ENCODE measurements around the gene SLC11A1.

The SLC11A1 gene

GRCh38 chr2:218381916-218382366 is at the start of gene SLC11A1:
SLC11A1 (plus strand) TSS chr2:218382273; CDS start chr2:218382369, 96 bp downstream.
- no peak for DNase-seq (ENCODE audit: low spot score)
- no peaks in the 10 kb centered on the region for H3K36me3 Mint-ChIP-seq (ENCODE audit: low read depth)
- no peak within 1 kb of the TSS for H3K4me3 Mint-ChIP-seq
- no peak within 1 kb of the TSS for H3K27ac Mint-ChIP-seq
- no peaks in the 10 kb centered on the region for H3K9me3 Mint-ChIP-seq
- H3K4me1 Mint-ChIP-seq (ENCODE audit: low read depth) = peaks cover 2% of the 10 kb centered on the region
- peaks cover 10% of the 10 kb centered on the region for H3K27me3 Mint-ChIP-seq (ENCODE audit: low read depth)

GRCh38 chr2:218332288-218332687 is 49.8 kb upstream of the SLC11A1 start:
- H3K4me3 Mint-ChIP-seq = no peak overlapping the region
- no peak for DNase-seq (ENCODE audit: low spot score)
- no peaks in the 10 kb centered on the region for H3K9me3 Mint-ChIP-seq
- H3K36me3 Mint-ChIP-seq (ENCODE audit: low read depth) = no peaks in the 10 kb centered on the region
- H3K27me3 Mint-ChIP-seq (ENCODE audit: low read depth) = no peaks in the 10 kb centered on the region
- no peaks in the 10 kb centered on the region for H3K4me1 Mint-ChIP-seq (ENCODE audit: low read depth)
- H3K27ac Mint-ChIP-seq = no peak overlapping the region

GRCh38 chr2:218332920-218333645 is 49.0 kb upstream of the SLC11A1 start:
- H3K4me1 Mint-ChIP-seq (ENCODE audit: low read depth) = no peaks in the 10 kb centered on the region
- no peak overlapping the region for H3K27ac Mint-ChIP-seq
- DNase-seq (ENCODE audit: low spot score) = no peak
- H3K27me3 Mint-ChIP-seq (ENCODE audit: low read depth) = no peaks in the 10 kb centered on the region
- H3K36me3 Mint-ChIP-seq (ENCODE audit: low read depth) = no peaks in the 10 kb centered on the region
- no peaks in the 10 kb centered on the region for H3K9me3 Mint-ChIP-seq
- no peak overlapping the region for H3K4me3 Mint-ChIP-seq

GRCh38 chr2:218334531-218334930 is 47.5 kb upstream of the SLC11A1 start:
- Mint-ChIP-seq H3K36me3 (ENCODE audit: low read depth) (no peaks in the 10 kb centered on the region), H3K27me3 (ENCODE audit: low read depth) (no peaks in the 10 kb centered on the region), H3K4me3 (no peak overlapping the region), H3K4me1 (ENCODE audit: low read depth) (no peaks in the 10 kb centered on the region), H3K27ac (no peak overlapping the region), H3K9me3 (no peaks in the 10 kb centered on the region)
- DNase-seq (ENCODE audit: low spot score) = no peak

- no peaks in the 10 kb centered on the region for H3K27me3 Mint-ChIP-seq (ENCODE audit: low read depth)
- no peak overlapping the region for H3K27ac Mint-ChIP-seq
- no peaks in the 10 kb centered on the region for H3K9me3 Mint-ChIP-seq
- H3K36me3 Mint-ChIP-seq (ENCODE audit: low read depth) = no peaks in the 10 kb centered on the region
- no peak for DNase-seq (ENCODE audit: low spot score)
- no peak overlapping the region for H3K4me3 Mint-ChIP-seq
- H3K4me1 Mint-ChIP-seq (ENCODE audit: low read depth) = no peaks in the 10 kb centered on the region
Measured at GRCh38 chr2:218340656-218341055, 41.4 kb upstream of the SLC11A1 start.

- H3K36me3 Mint-ChIP-seq (ENCODE audit: low read depth) = no peaks in the 10 kb centered on the region
- H3K27me3 Mint-ChIP-seq (ENCODE audit: low read depth) = no peaks in the 10 kb centered on the region
- H3K27ac Mint-ChIP-seq = no peak overlapping the region
- no peak for DNase-seq (ENCODE audit: low spot score)
- H3K9me3 Mint-ChIP-seq = no peaks in the 10 kb centered on the region
- no peak overlapping the region for H3K4me3 Mint-ChIP-seq
- no peaks in the 10 kb centered on the region for H3K4me1 Mint-ChIP-seq (ENCODE audit: low read depth)
Measured at GRCh38 chr2:218341381-218341780, 40.7 kb upstream of the SLC11A1 start.

- Mint-ChIP-seq H3K4me3 (no peak overlapping the region), H3K27ac (no peak overlapping the region), H3K36me3 (ENCODE audit: low read depth) (no peaks in the 10 kb centered on the region), H3K4me1 (ENCODE audit: low read depth) (no peaks in the 10 kb centered on the region), H3K27me3 (ENCODE audit: low read depth) (no peaks in the 10 kb centered on the region), H3K9me3 (no peaks in the 10 kb centered on the region)
- DNase-seq (ENCODE audit: low spot score) = no peak
Measured at GRCh38 chr2:218342837-218343236, 39.2 kb upstream of the SLC11A1 start.

- Mint-ChIP-seq H3K27ac (no peak overlapping the region), H3K36me3 (ENCODE audit: low read depth) (no peaks in the 10 kb centered on the region)
Measured at GRCh38 chr2:218343591-218343990, 38.5 kb upstream of the SLC11A1 start.

GRCh38 chr2:218344090-218344754 is 37.9 kb upstream of the SLC11A1 start:
- no peak for DNase-seq (ENCODE audit: low spot score)
- H3K27ac Mint-ChIP-seq = no peak overlapping the region
- no peaks in the 10 kb centered on the region for H3K9me3 Mint-ChIP-seq

More at GRCh38 chr2:218343591-218343990, 38.5 kb upstream of the SLC11A1 start:
- no peaks in the 10 kb centered on the region for H3K9me3 Mint-ChIP-seq
- H3K4me1 Mint-ChIP-seq (ENCODE audit: low read depth) = no peaks in the 10 kb centered on the region
- no peak overlapping the region for H3K4me3 Mint-ChIP-seq
- H3K27me3 Mint-ChIP-seq (ENCODE audit: low read depth) = no peaks in the 10 kb centered on the region
- DNase-seq (ENCODE audit: low spot score) = no peak

GRCh38 chr2:218344755-218345417 is 37.2 kb upstream of the SLC11A1 start:
- H3K4me1 Mint-ChIP-seq (ENCODE audit: low read depth) = no peaks in the 10 kb centered on the region
- H3K9me3 Mint-ChIP-seq = peaks cover 4% of the 10 kb centered on the region
- no peak overlapping the region for H3K27ac Mint-ChIP-seq
- no peaks in the 10 kb centered on the region for H3K36me3 Mint-ChIP-seq (ENCODE audit: low read depth)
- H3K27me3 Mint-ChIP-seq (ENCODE audit: low read depth) = no peaks in the 10 kb centered on the region
- no peak overlapping the region for H3K4me3 Mint-ChIP-seq
- DNase-seq (ENCODE audit: low spot score) = no peak

More at GRCh38 chr2:218344090-218344754, 37.9 kb upstream of the SLC11A1 start:
- H3K4me3 Mint-ChIP-seq = no peak overlapping the region
- H3K36me3 Mint-ChIP-seq (ENCODE audit: low read depth) = no peaks in the 10 kb centered on the region
- no peaks in the 10 kb centered on the region for H3K27me3 Mint-ChIP-seq (ENCODE audit: low read depth)
- H3K4me1 Mint-ChIP-seq (ENCODE audit: low read depth) = no peaks in the 10 kb centered on the region

GRCh38 chr2:218345491-218346236 is 36.4 kb upstream of the SLC11A1 start:
- Mint-ChIP-seq H3K4me3 (no peak overlapping the region), H3K4me1 (ENCODE audit: low read depth) (no peaks in the 10 kb centered on the region), H3K27ac (no peak overlapping the region), H3K9me3 (peaks cover 4% of the 10 kb centered on the region), H3K36me3 (ENCODE audit: low read depth) (no peaks in the 10 kb centered on the region), H3K27me3 (ENCODE audit: low read depth) (no peaks in the 10 kb centered on the region)
- DNase-seq (ENCODE audit: low spot score) = no peak

GRCh38 chr2:218347172-218347571 is 34.9 kb upstream of the SLC11A1 start:
- Mint-ChIP-seq H3K27ac (no peak overlapping the region), H3K36me3 (ENCODE audit: low read depth) (no peaks in the 10 kb centered on the region), H3K4me3 (no peak overlapping the region), H3K9me3 (peaks cover 10% of the 10 kb centered on the region), H3K27me3 (ENCODE audit: low read depth) (peaks cover under 1% of the 10 kb centered on the region), H3K4me1 (ENCODE audit: low read depth) (no peaks in the 10 kb centered on the region)
- DNase-seq (ENCODE audit: low spot score) = no peak

GRCh38 chr2:218354045-218354444 is 28.0 kb upstream of the SLC11A1 start:
- Mint-ChIP-seq H3K27me3 (ENCODE audit: low read depth) (peaks cover 4% of the 10 kb centered on the region), H3K36me3 (ENCODE audit: low read depth) (no peaks in the 10 kb centered on the region), H3K9me3 (peaks cover 10% of the 10 kb centered on the region), H3K27ac (no peak overlapping the region), H3K4me1 (ENCODE audit: low read depth) (peaks cover 1% of the 10 kb centered on the region), H3K4me3 (no peak overlapping the region)
- no peak for DNase-seq (ENCODE audit: low spot score)

All from T-helper 2 cell treated with Interferon-gamma antibody and Interleukin-4, amounts not matched to agents 5 μg/mL and 100 μg/mL, for 36 hours (primary cell).